ENCODE measurements around the gene TMEM31. TPM values are rescaled to one million over a fixed set of nuclear protein-coding genes. Genes with fewer than 3 reads are reported as not detected.

TMEM31 gene
- total and polyA plus RNA-seq, 2 of the 8 experiments (the other 6 are each of a cell fraction or from before 2014, with no cell fraction given) = 0.65 TPM; not detected in 1

DNA sequence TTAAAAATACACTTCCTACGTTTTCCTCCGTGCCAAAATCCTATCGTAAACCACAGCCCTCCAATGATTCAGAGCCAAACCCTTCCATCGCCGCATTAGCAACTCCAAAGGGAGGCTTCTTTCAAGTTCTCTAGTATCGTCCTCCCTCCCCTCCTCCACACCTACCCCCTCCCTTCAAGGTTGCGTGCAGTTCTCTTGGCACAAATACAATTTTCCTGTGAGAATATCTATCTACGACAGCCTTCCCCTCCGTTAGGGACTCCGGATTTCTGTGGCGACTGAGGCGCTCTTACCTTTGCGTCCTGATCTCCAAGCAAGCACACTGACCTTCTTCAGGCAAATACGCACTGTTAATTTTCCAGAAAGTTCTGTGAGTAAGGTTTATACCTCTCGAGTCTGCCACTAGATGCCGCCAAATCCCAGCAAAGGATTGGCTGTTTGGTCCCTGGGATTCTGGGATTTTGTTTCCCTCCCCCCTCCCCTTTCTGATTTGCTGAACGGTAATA is 23.0 kb upstream of the TMEM31 start (continued):
- TF ChIP-seq CHD7 (IDR thresholded peaks at IDR 0.05; ENCODE audit: insufficient replicate concordance, low read length) (no peak), FOSL1 (IDR thresholded peaks at IDR 0.05; ENCODE audit: insufficient read depth, low read depth, low read length) (no peak), SIX5 (IDR thresholded peaks at IDR 0.05; ENCODE audit: low read depth, low read length) (no peak), GTF2F1 (IDR thresholded peaks at IDR 0.05; ENCODE audit: borderline replicate concordance, low read depth, low read length) (no peak), RBBP5 (IDR thresholded peaks at IDR 0.05; ENCODE audit: borderline replicate concordance, low read depth, low read length) (no peak), CEBPB (IDR thresholded peaks at IDR 0.05; ENCODE audit: low read depth, low read length) (no peak), BRCA1 (IDR thresholded peaks at IDR 0.05; ENCODE audit: low read depth, low read length) (no peak), SUZ12 (IDR thresholded peaks at IDR 0.05; ENCODE audit: low read length) (no peak), SIRT6 (IDR thresholded peaks at IDR 0.05; ENCODE audit: low read length) (no peak), POU5F1 (IDR thresholded peaks at IDR 0.05; ENCODE audit: low read depth, low read length) (no peak)
